HCT116 (cell line): ENCODE measurements around the gene OPCML. TPM values are rescaled to one million over a fixed set of nuclear protein-coding genes. Genes with fewer than 3 reads are reported as not detected.

Source experiments
- ATAC-seq: fragments of 200-7000 bp; cut with Tn5 transposase; 2 replicates; pipeline ENCODE4 v1.9.1; 2020; ENCODE audit warnings: mild to moderate bottlenecking, moderate library complexity
- BruUV-seq: library from RNA; stranded (reverse); fragments of 400-500 nt; replicated peaks from 2 replicates; lab custom pipeline; 2021; lab: Mats Ljungman, UMichigan
- CTCF ChIA-PET: fragments of 300-600 bp; sonication (Branson Sonifier 250); formaldehyde crosslinking; loops from one replicate; lab custom pipeline; 2021; ENCODE audit warnings: antibody characterized with exemption; lab: Charles Lee
- POLR2A ChIA-PET: fragments of 300-600, 350-600 bp; sonication (Branson Sonifier 250); formaldehyde crosslinking; loops from one replicate; lab custom pipeline; 2021; ENCODE audit warnings: antibody characterized with exemption; lab: Charles Lee
- RAD21 ChIA-PET, 2 experiments: fragments of 300-600 bp; sonication (Branson Sonifier 250); formaldehyde crosslinking; loops; one replicate each; lab custom pipeline; 2023; ENCODE audit warnings: low total read pairs in 2 of 2; ENCODE audit not compliant: uncharacterized antibody in 2 of 2, unreplicated experiment in 2 of 2, low non-redundant PET in 1 of 2; lab: Charles Lee
- DNase-seq: peaks from one replicate; pipeline ENCODE4 v3.0.0-alpha.2; 2010; ENCODE audit warnings: low read depth, low spot score
- H2AFZ ChIP-seq: fragments of 200-600 bp; shearing (Covaris generic), sonication (generic); 2 replicates; pipeline ENCODE4 v1.6.1; 2017; ENCODE audit warnings: low read depth, mixed run types, mixed read lengths, antibody characterized with exemption, low read length; ENCODE audit not compliant: poor library complexity, severe bottlenecking
- H3K27ac ChIP-seq: 2 replicates; pipeline ENCODE4 v1.5.1; 2012; ENCODE audit warnings: low read depth, low read length
- H3K27me3 ChIP-seq: fragments of 200-600 bp; sonication (generic); 2 replicates; pipeline ENCODE4 v1.6.1; 2016; ENCODE audit warnings: mixed run types, low read length, mixed read lengths; ENCODE audit not compliant: insufficient read depth
- H3K36me3 ChIP-seq, 2 experiments: fragments of 200-500 bp in 1 of 2; fragments of 200-600 bp in 1 of 2; sonication (Bioruptor generic) in 1 of 2; sonication (generic) in 1 of 2; 2 replicates each; pipeline versions ENCODE4 v1.5.1 to v1.6.1; 2014 to 2016; ENCODE audit warnings: low read length in 2 of 2, inconsistent platforms in 1 of 2, mixed read lengths in 1 of 2, mixed run types in 1 of 2; ENCODE audit not compliant: insufficient read depth in 2 of 2, control insufficient read depth in 1 of 2
- H3K4me1 ChIP-seq, 2 experiments: fragments of 200-600 bp in 1 of 2; sonication (generic) in 1 of 2; 2 replicates each; pipeline versions ENCODE4 v1.5.1 to v1.6.1; 2012 to 2017; ENCODE audit warnings: low read length in 2 of 2, inconsistent platforms in 1 of 2, mild to moderate bottlenecking in 1 of 2, mixed read lengths in 1 of 2, mixed run types in 1 of 2, moderate library complexity in 1 of 2; ENCODE audit not compliant: insufficient read depth in 2 of 2, control insufficient read depth in 1 of 2
- H3K4me2 ChIP-seq: fragments of 200-600 bp; sonication (generic); 2 replicates; pipeline ENCODE4 v1.6.1; 2017; ENCODE audit warnings: mixed run types, low read length, mixed read lengths
- H3K4me3 ChIP-seq, 2 experiments: fragments of 200-600 bp in 1 of 2; sonication (generic) in 1 of 2; replicated peaks in 1 of 2; 2 replicates each; pipeline ENCODE4 v1.5.1; 2011 to 2016; ENCODE audit warnings: low read length in 2 of 2, control low read depth in 1 of 2, low read depth in 1 of 2, mild to moderate bottlenecking in 1 of 2, mixed read lengths in 1 of 2, mixed run types in 1 of 2
- H3K79me2 ChIP-seq: fragments of 200-600 bp; sonication (generic); 2 replicates; pipeline ENCODE4 v1.6.1; 2017; ENCODE audit warnings: mild to moderate bottlenecking, mixed run types, low read length, moderate library complexity, mixed read lengths; ENCODE audit not compliant: insufficient read depth
- H3K9ac ChIP-seq: fragments of 200-600 bp; sonication (generic); 2 replicates; pipeline ENCODE4 v1.6.1; 2016; ENCODE audit warnings: low read length, mixed read lengths
- H3K9me2 ChIP-seq: fragments of 200-600 bp; sonication (generic), shearing (Covaris generic); 2 replicates; pipeline ENCODE4 v1.6.1; 2017; ENCODE audit warnings: mixed run types, mild to moderate bottlenecking, moderate library complexity; ENCODE audit not compliant: insufficient read depth
- H3K9me3 ChIP-seq, 2 experiments: fragments of 200-500 bp in 1 of 2; fragments of 200-600 bp in 1 of 2; sonication (Bioruptor generic) in 1 of 2; sonication (generic) in 1 of 2; 2 replicates each; pipeline ENCODE4 v1.6.1; 2014 to 2017; ENCODE audit warnings: low read length in 2 of 2, mixed read lengths in 2 of 2, inconsistent platforms in 1 of 2, low read depth in 1 of 2, mild to moderate bottlenecking in 1 of 2, mixed run types in 1 of 2, moderate library complexity in 1 of 2; ENCODE audit not compliant: control insufficient read depth in 1 of 2, insufficient read depth in 1 of 2
- H4K20me1 ChIP-seq: fragments of 200-600 bp; sonication (generic), shearing (Covaris generic); 2 replicates; pipeline ENCODE4 v1.6.1; 2017; ENCODE audit warnings: mixed run types, mild to moderate bottlenecking, moderate library complexity; ENCODE audit not compliant: insufficient read depth
- ATF3 ChIP-seq: IDR thresholded peaks from 2 replicates; pipeline ENCODE4 v1.6.1; 2012
- CBX3 ChIP-seq: IDR thresholded peaks from 2 replicates; pipeline ENCODE4 v1.6.1; 2012; ENCODE audit warnings: low read depth
- CEBPB ChIP-seq: IDR thresholded peaks from 2 replicates; pipeline ENCODE4 v1.6.1; 2012; ENCODE audit warnings: low read depth
- CTCF ChIP-seq, 3 experiments: fragments of 200-600 bp in 1 of 3; sonication (generic) in 1 of 3; IDR thresholded peaks in 2 of 3; conservative IDR thresholded peaks in 1 of 3; 2 replicates each; pipeline ENCODE4 v1.5.1; 2012 to 2017; ENCODE audit warnings: low read depth in 2 of 3, low read length in 2 of 3, antibody characterized with exemption in 1 of 3, borderline replicate concordance in 1 of 3, control low read depth in 1 of 3, mild to moderate bottlenecking in 1 of 3, mixed read lengths in 1 of 3, mixed run types in 1 of 3, moderate library complexity in 1 of 3; ENCODE audit not compliant: insufficient read depth in 1 of 3
- EGR1 ChIP-seq: IDR thresholded peaks from 2 replicates; pipeline ENCODE4 v1.6.1; 2012; ENCODE audit warnings: low read depth
- FOSL1 ChIP-seq: IDR thresholded peaks from 2 replicates; pipeline ENCODE4 v1.6.1; 2012; ENCODE audit warnings: low read depth
- JUND ChIP-seq: IDR thresholded peaks from 2 replicates; pipeline ENCODE4 v1.6.1; 2012
- MAX ChIP-seq: IDR thresholded peaks from 2 replicates; pipeline ENCODE4 v1.6.1; 2012
- POLR2AphosphoS5 ChIP-seq: IDR thresholded peaks from 2 replicates; pipeline ENCODE4 v1.6.1; 2011; ENCODE audit warnings: mild to moderate bottlenecking, low read depth, low read length, moderate library complexity
- RAD21 ChIP-seq: IDR thresholded peaks from 2 replicates; pipeline ENCODE4 v1.6.1; 2012; ENCODE audit warnings: low read depth, mild to moderate bottlenecking
- SIN3A ChIP-seq: IDR thresholded peaks from 2 replicates; pipeline ENCODE4 v1.6.1; 2012; ENCODE audit warnings: low read depth
- SP1 ChIP-seq: IDR thresholded peaks from 2 replicates; pipeline ENCODE4 v1.6.1; 2012; ENCODE audit warnings: low read depth
- TCF7L2 ChIP-seq: IDR thresholded peaks from 2 replicates; pipeline ENCODE4 v1.7.0; 2011; ENCODE audit warnings: borderline replicate concordance, inconsistent platforms; ENCODE audit not compliant: insufficient read depth, insufficient read length; ENCODE audit errors: extremely low read depth
- ZBTB33 ChIP-seq: IDR thresholded peaks from 2 replicates; pipeline ENCODE4 v1.6.1; 2011; ENCODE audit warnings: mild to moderate bottlenecking, low read length, moderate library complexity; ENCODE audit not compliant: insufficient replicate concordance; ENCODE audit errors: extremely low read depth
- ZNF274 ChIP-seq: fragments of 200-500 bp; sonication (Bioruptor generic); IDR thresholded peaks from 2 replicates; pipeline ENCODE4 v1.6.1; 2014; ENCODE audit warnings: mild to moderate bottlenecking, low read depth, low read length, inconsistent platforms
- intact Hi-C: fragments of 100-400 bp; cut with micrococcal nuclease; formaldehyde crosslinking; loops from 2 replicates; pipeline ENCODE4 v1.10.0; 2022
- total RNA-seq: library from RNA; stranded (reverse); gene quantifications from one replicate; pipeline ENCODE4 v1.2.1, GENCODE V29; 2021; ENCODE audit not compliant: unreplicated experiment

Gene OPCML
- total RNA-seq, 1 experiment from 2014 or later = not detected

GRCh38 chr11:132770829-132771530 is 761.3 kb downstream of the OPCML start:
- Histone ChIP-seq H2AFZ (no peak overlapping the region), H3K4me1 (no peaks in the 10 kb centered on the region), H3K9me2 (no peaks in the 10 kb centered on the region), H3K27ac (no peak overlapping the region), H3K4me3 (no peak overlapping the region), H3K9ac (no peak overlapping the region), H3K9me3 (peaks cover 4 to 5% of the 10 kb centered on the region in 2 experiments; a peak in 2 of 4 replicates), H4K20me1 (no peaks in the 10 kb centered on the region), H3K79me2 (no peaks in the 10 kb centered on the region), H3K36me3 (no peaks in the 10 kb centered on the region), H3K27me3 (no peaks in the 10 kb centered on the region), H3K4me2 (no peak overlapping the region)
- ChIA-PET RAD21 (no interaction called here), POLR2A (no interaction called here), CTCF (no interaction called here)
- intact Hi-C loops = no loop called here
- TF ChIP-seq JUND (no peak), CBX3 (no peak), RAD21 (no peak), MAX (no peak), SP1 (no peak), SIN3A (no peak), CEBPB (no peak), FOSL1 (no peak), ZBTB33 (no peak), POLR2AphosphoS5 (no peak), TCF7L2 (no peak), ATF3 (no peak), EGR1 (no peak), ZNF274 (no peak), CTCF (IDR thresholded peaks at IDR 0.05 in 2 of 3, conservative IDR thresholded peaks at IDR 0.05 in 1 of 3; ENCODE audit: borderline replicate concordance in 1 of 3, insufficient read depth in 1 of 3, low read depth in 2 of 3, low read length in 2 of 3) (no peak)
- ATAC-seq (no peak), DNase-seq (no peak)
- no TSS peak for BruUV-seq
